Activated T-helper 2 cell treated with anti-CD3 and anti-CD28 coated beads, Interferon-gamma antibody, Interleukin-2, Interleukin-4, amounts not matched to agents 10 μg/mL and 5 μg/mL and 100 μg/mL, durations not matched to agents 14 hours and 24 hours and 36 hours (primary cell): Measurements from ENCODE around the gene PRPF4. TPM values are rescaled to one million over a fixed set of nuclear protein-coding genes. Genes with fewer than 3 reads are reported as not detected.

Experiments used
- DNase-seq: peaks from one replicate; pipeline ENCODE4 v3.0.0; 2021; ENCODE audit warnings: low spot score
- H3K27ac Mint-ChIP-seq: one replicate; pipeline ENCODE4 v1.8.0; 2021; ENCODE audit warnings: mixed read lengths
- H3K27me3 Mint-ChIP-seq: one replicate; pipeline ENCODE4 v1.8.0; 2021; ENCODE audit warnings: low read depth, mixed read lengths
- H3K36me3 Mint-ChIP-seq: one replicate; pipeline ENCODE4 v1.8.0; 2021; ENCODE audit warnings: low read depth, mixed read lengths
- H3K4me1 Mint-ChIP-seq: one replicate; pipeline ENCODE4 v1.8.0; 2021; ENCODE audit warnings: low read depth, mixed read lengths
- H3K4me3 Mint-ChIP-seq: one replicate; pipeline ENCODE4 v1.8.0; 2021; ENCODE audit warnings: low read depth, mild to moderate bottlenecking, moderate library complexity, mixed read lengths
- H3K9me3 Mint-ChIP-seq: one replicate; pipeline ENCODE4 v1.8.0; 2021; ENCODE audit warnings: mixed read lengths
- intact Hi-C: fragments of 100-400 bp; cut with micrococcal nuclease; formaldehyde crosslinking; loops from one replicate; pipeline ENCODE4 v1.15.1; 2023
- total RNA-seq: library from RNA; stranded (reverse); gene quantifications from 2 replicates; pipeline ENCODE4 v1.2.3, GENCODE V29; 2022

PRPF4 gene
- total RNA-seq, 1 donor from 2014 or later: 57.3 TPM

- intact Hi-C loops: no loop called here
- Mint-ChIP-seq H3K36me3 (no peaks in the 10 kb centered on the region), H3K4me3 (no peak overlapping the region), H3K27ac (no peak overlapping the region), H3K9me3 (no peaks in the 10 kb centered on the region), H3K4me1 (peaks cover 12% of the 10 kb centered on the region), H3K27me3 (peaks cover 6% of the 10 kb centered on the region)
- DNase-seq: no peak
These were observed 31.1 kb downstream of the PRPF4 start for GRCh38 chr9:113306566-113306965.

- no peak overlapping the region for H3K27ac Mint-ChIP-seq
- H3K4me3 Mint-ChIP-seq: no peak overlapping the region
- no peak for DNase-seq
- H3K36me3 Mint-ChIP-seq: no peaks in the 10 kb centered on the region
- intact Hi-C loops: no loop called here
- H3K9me3 Mint-ChIP-seq: no peaks in the 10 kb centered on the region
- peaks cover 3% of the 10 kb centered on the region for H3K27me3 Mint-ChIP-seq
- H3K4me1 Mint-ChIP-seq: peaks cover 12% of the 10 kb centered on the region
These were observed 32.0 kb downstream of the PRPF4 start for GRCh38 chr9:113307396-113307975.

- Mint-ChIP-seq H3K27ac (no peak overlapping the region), H3K4me1 (peaks cover 12% of the 10 kb centered on the region), H3K36me3 (no peaks in the 10 kb centered on the region), H3K4me3 (no peak overlapping the region), H3K9me3 (no peaks in the 10 kb centered on the region), H3K27me3 (peaks cover 3% of the 10 kb centered on the region)
- intact Hi-C loops: loop anchor here (1.0 to 2.0 kb wide), 5 partner anchors 35 to 98 kb away; partner anchors contain the start of genes ALAD, BSPRY, CDC26 and HDHD3
- no peak for DNase-seq
These were observed 33.9 kb downstream of the PRPF4 start for GRCh38 chr9:113309204-113309813.

GRCh38 chr9:113310538-113310937, 35.1 kb downstream of the PRPF4 start:
- Mint-ChIP-seq H3K27me3 (peaks cover 3% of the 10 kb centered on the region), H3K27ac (peak overlapping the region; percentile 30), H3K9me3 (no peaks in the 10 kb centered on the region), H3K36me3 (no peaks in the 10 kb centered on the region), H3K4me1 (peaks cover 12% of the 10 kb centered on the region), H3K4me3 (no peak overlapping the region)
- no peak for DNase-seq
- intact Hi-C loops: no loop called here

GRCh38 chr9:113311961-113312360, 36.5 kb downstream of the PRPF4 start:
- H3K36me3 Mint-ChIP-seq: no peaks in the 10 kb centered on the region
- peaks cover 3% of the 10 kb centered on the region for H3K27me3 Mint-ChIP-seq
- H3K9me3 Mint-ChIP-seq: no peaks in the 10 kb centered on the region
- no peak overlapping the region for H3K27ac Mint-ChIP-seq
- no peak overlapping the region for H3K4me3 Mint-ChIP-seq
- no peak for DNase-seq
- peaks cover 12% of the 10 kb centered on the region for H3K4me1 Mint-ChIP-seq
- intact Hi-C loops: no loop called here

GRCh38 chr9:113313261-113313660, 37.8 kb downstream of the PRPF4 start:
- H3K27me3 Mint-ChIP-seq: no peaks in the 10 kb centered on the region
- H3K27ac Mint-ChIP-seq: no peak overlapping the region
- peaks cover 12% of the 10 kb centered on the region for H3K4me1 Mint-ChIP-seq
- no peaks in the 10 kb centered on the region for H3K9me3 Mint-ChIP-seq
- no peak for DNase-seq
- no peak overlapping the region for H3K4me3 Mint-ChIP-seq
- H3K36me3 Mint-ChIP-seq: no peaks in the 10 kb centered on the region
- intact Hi-C loops: no loop called here

GRCh38 chr9:113315231-113315630, 39.8 kb downstream of the PRPF4 start:
- intact Hi-C loops: no loop called here
- no peak for DNase-seq
- H3K4me1 Mint-ChIP-seq: peaks cover 9% of the 10 kb centered on the region
- no peaks in the 10 kb centered on the region for H3K36me3 Mint-ChIP-seq
- no peak overlapping the region for H3K27ac Mint-ChIP-seq
- H3K27me3 Mint-ChIP-seq: no peaks in the 10 kb centered on the region
- no peak overlapping the region for H3K4me3 Mint-ChIP-seq
- no peaks in the 10 kb centered on the region for H3K9me3 Mint-ChIP-seq

- H3K27me3 Mint-ChIP-seq: no peaks in the 10 kb centered on the region
- no peaks in the 10 kb centered on the region for H3K36me3 Mint-ChIP-seq
- no peak overlapping the region for H3K27ac Mint-ChIP-seq
- no peak for DNase-seq
- H3K4me3 Mint-ChIP-seq: no peak overlapping the region
- H3K9me3 Mint-ChIP-seq: no peaks in the 10 kb centered on the region
- intact Hi-C loops: no loop called here
- H3K4me1 Mint-ChIP-seq: peaks cover 1% of the 10 kb centered on the region
These were observed 40.6 kb downstream of the PRPF4 start for GRCh38 chr9:113316030-113316429.

- no peaks in the 10 kb centered on the region for H3K36me3 Mint-ChIP-seq
- no peaks in the 10 kb centered on the region for H3K27me3 Mint-ChIP-seq
- no peaks in the 10 kb centered on the region for H3K9me3 Mint-ChIP-seq
- H3K4me3 Mint-ChIP-seq: no peak overlapping the region
- DNase-seq: no peak
- no peak overlapping the region for H3K27ac Mint-ChIP-seq
- no peaks in the 10 kb centered on the region for H3K4me1 Mint-ChIP-seq
- intact Hi-C loops: no loop called here
These were observed 42.3 kb downstream of the PRPF4 start for GRCh38 chr9:113317777-113318176.

GRCh38 chr9:113319054-113319453, 43.6 kb downstream of the PRPF4 start:
- H3K4me1 Mint-ChIP-seq: no peaks in the 10 kb centered on the region
- no peak for DNase-seq
- no peak overlapping the region for H3K27ac Mint-ChIP-seq
- H3K4me3 Mint-ChIP-seq: no peak overlapping the region
- no peaks in the 10 kb centered on the region for H3K36me3 Mint-ChIP-seq
- H3K9me3 Mint-ChIP-seq: no peaks in the 10 kb centered on the region
- intact Hi-C loops: no loop called here
- no peaks in the 10 kb centered on the region for H3K27me3 Mint-ChIP-seq

- Mint-ChIP-seq H3K4me1 (no peaks in the 10 kb centered on the region), H3K27ac (no peak overlapping the region), H3K4me3 (no peak overlapping the region), H3K9me3 (no peaks in the 10 kb centered on the region), H3K36me3 (no peaks in the 10 kb centered on the region), H3K27me3 (no peaks in the 10 kb centered on the region)
- no peak for DNase-seq
- intact Hi-C loops: no loop called here
These were observed 44.6 kb downstream of the PRPF4 start for GRCh38 chr9:113320051-113320450.

GRCh38 chr9:113322671-113323070, 47.2 kb downstream of the PRPF4 start:
- Mint-ChIP-seq H3K4me1 (no peaks in the 10 kb centered on the region), H3K9me3 (no peaks in the 10 kb centered on the region), H3K36me3 (no peaks in the 10 kb centered on the region), H3K27ac (no peak overlapping the region), H3K4me3 (no peak overlapping the region), H3K27me3 (no peaks in the 10 kb centered on the region)
- no peak for DNase-seq
- intact Hi-C loops: no loop called here

- intact Hi-C loops: no loop called here
- Mint-ChIP-seq H3K27me3 (no peaks in the 10 kb centered on the region), H3K4me1 (no peaks in the 10 kb centered on the region), H3K9me3 (no peaks in the 10 kb centered on the region), H3K27ac (no peak overlapping the region), H3K4me3 (no peak overlapping the region), H3K36me3 (no peaks in the 10 kb centered on the region)
- DNase-seq: no peak
These were observed 50.8 kb downstream of the PRPF4 start for GRCh38 chr9:113326230-113326629.
